H1 (cell line): ENCODE data around the gene MFSD2A. TPM values are rescaled to one million over a fixed set of nuclear protein-coding genes. Genes with fewer than 3 reads are reported as not detected.

Experiments
- CTCF ChIA-PET: fragments of 300-600 bp; sonication (Branson Sonifier 250); formaldehyde crosslinking; loops from one replicate; lab custom pipeline; 2021; ENCODE audit not compliant: partially characterized antibody; lab: Charles Lee
- POLR2A ChIA-PET: fragments of 300-600 bp; sonication (Branson Sonifier 250); formaldehyde crosslinking; loops from one replicate; lab custom pipeline; 2021; ENCODE audit warnings: inconsistent platforms; ENCODE audit not compliant: partially characterized antibody; lab: Charles Lee
- DNase-seq, 2 experiments: peaks; one replicate each; pipeline versions ENCODE4 v3.0.0 to v3.0.0-alpha.2; 2010 to 2022; ENCODE audit warnings: low spot score in 2 of 2, low read depth in 1 of 2, mixed read lengths in 1 of 2
- FAIRE-seq: peaks from 2 replicates; lab custom pipeline; 2011; peaks lifted over from hg19 to GRCh38; lab: Jason Lieb, UNC
- H2AFZ ChIP-seq: 2 replicates; pipeline ENCODE4 v1.8.1; 2012; ENCODE audit warnings: low read length, inconsistent platforms
- H2AK5ac ChIP-seq: 2 replicates; pipeline ENCODE4 v1.6.1; 2013; ENCODE audit warnings: low read depth, low read length
- H2BK120ac ChIP-seq: replicated peaks from 2 replicates; pipeline ENCODE3; 2013; ENCODE audit warnings: low read depth, low read length, inconsistent platforms
- H2BK12ac ChIP-seq: 2 replicates; pipeline ENCODE4 v1.6.1; 2013; ENCODE audit warnings: low read depth, low read length
- H2BK15ac ChIP-seq: 2 replicates; pipeline ENCODE4 v1.6.1; 2013; ENCODE audit warnings: low read length
- H2BK20ac ChIP-seq: 2 replicates; pipeline ENCODE4 v1.6.1; 2013; ENCODE audit warnings: low read length
- H2BK5ac ChIP-seq: 2 replicates; pipeline ENCODE4 v1.6.1; 2013; ENCODE audit warnings: low read depth, low read length
- H3K14ac ChIP-seq: 2 replicates; pipeline ENCODE4 v1.6.1; 2013; ENCODE audit warnings: inconsistent platforms; ENCODE audit not compliant: insufficient read length
- H3K18ac ChIP-seq: 2 replicates; pipeline ENCODE4 v1.6.1; 2013; ENCODE audit warnings: low read length; ENCODE audit errors: extremely low read depth
- H3K23ac ChIP-seq: 2 replicates; pipeline ENCODE4 v1.6.1; 2013; ENCODE audit warnings: inconsistent platforms; ENCODE audit not compliant: insufficient read length
- H3K23me2 ChIP-seq: 2 replicates; pipeline ENCODE4 v1.6.1; 2013; ENCODE audit warnings: low read depth, low read length
- H3K27ac ChIP-seq: 2 replicates; pipeline ENCODE4 v1.6.1; 2011; ENCODE audit warnings: low read depth, low read length, inconsistent platforms
- H3K27me3 ChIP-seq, 4 experiments: replicated peaks in 1 of 4; 1 replicate in 1 of 4; 2 replicates in 3 of 4; pipeline versions ENCODE4 v1.6.1 to v1.8.1; 2011 to 2013; ENCODE audit warnings: low read length in 3 of 4, mild to moderate bottlenecking in 3 of 4, inconsistent platforms in 2 of 4, mixed read lengths in 2 of 4, moderate library complexity in 1 of 4; ENCODE audit not compliant: control insufficient read depth in 3 of 4, insufficient read depth in 3 of 4; ENCODE audit errors: extremely low read depth in 1 of 4
- H3K36me3 ChIP-seq, 4 experiments: 2 replicates each; pipeline versions ENCODE4 v1.6.1 to v1.8.1; 2011 to 2013; ENCODE audit warnings: mild to moderate bottlenecking in 4 of 4, low read length in 3 of 4, moderate library complexity in 2 of 4, control low read depth in 1 of 4, inconsistent platforms in 1 of 4; ENCODE audit not compliant: insufficient read depth in 4 of 4, control insufficient read depth in 2 of 4
- H3K4ac ChIP-seq: replicated peaks from 2 replicates; pipeline ENCODE3; 2013; ENCODE audit warnings: low read length, low read depth, mixed read lengths, inconsistent platforms; ENCODE audit not compliant: insufficient read length
- H3K4me1 ChIP-seq, 4 experiments: replicated peaks in 1 of 4; 1 replicate in 1 of 4; 2 replicates in 3 of 4; pipeline versions ENCODE4 v1.6.1 to v1.8.1; 2011 to 2013; ENCODE audit warnings: low read length in 3 of 4, inconsistent platforms in 2 of 4, mixed read lengths in 1 of 4; ENCODE audit not compliant: insufficient read depth in 4 of 4, control insufficient read depth in 3 of 4
- H3K4me2 ChIP-seq, 2 experiments: 2 replicates each; pipeline versions ENCODE4 v1.6.1 to v1.8.1; 2011 to 2013; ENCODE audit warnings: low read depth in 2 of 2, low read length in 2 of 2, control low read depth in 1 of 2, inconsistent platforms in 1 of 2, mild to moderate bottlenecking in 1 of 2; ENCODE audit not compliant: insufficient read depth in 1 of 2
- H3K4me3 ChIP-seq, 4 experiments: fragments of 200-600, 300-600 bp in 1 of 4; sonication (generic), shearing (Covaris generic), sonication (Bioruptor Twin) in 1 of 4; 2 replicates each; pipeline versions ENCODE4 v1.5.1 to v1.8.1; 2011 to 2016; ENCODE audit warnings: low read length in 4 of 4, low read depth in 3 of 4, control low read depth in 2 of 4, inconsistent platforms in 2 of 4, mild to moderate bottlenecking in 2 of 4, mixed read lengths in 1 of 4, moderate library complexity in 1 of 4; ENCODE audit not compliant: insufficient read depth in 2 of 4; ENCODE audit errors: extremely low read depth in 1 of 4
- H3K56ac ChIP-seq: replicated peaks from 2 replicates; pipeline ENCODE3; 2013; ENCODE audit warnings: low read depth, mild to moderate bottlenecking, mixed read lengths, low read length, inconsistent platforms; ENCODE audit not compliant: insufficient read length
- H3K79me1 ChIP-seq: 2 replicates; pipeline ENCODE4 v1.6.1; 2013; ENCODE audit warnings: low read depth, low read length, control low read depth
- H3K79me2 ChIP-seq, 2 experiments: 2 replicates each; pipeline versions ENCODE4 v1.6.1 to v1.8.1; 2012 to 2013; ENCODE audit warnings: low read length in 2 of 2, mild to moderate bottlenecking in 2 of 2, inconsistent platforms in 1 of 2; ENCODE audit not compliant: insufficient read depth in 2 of 2, control insufficient read depth in 1 of 2
- H3K9ac ChIP-seq, 4 experiments: replicated peaks in 1 of 4; 1 replicate in 1 of 4; 2 replicates in 3 of 4; pipeline versions ENCODE4 v1.6.1 to v1.8.1; 2011 to 2013; ENCODE audit warnings: low read depth in 3 of 4, low read length in 3 of 4, control low read depth in 2 of 4, mild to moderate bottlenecking in 2 of 4, moderate library complexity in 2 of 4, inconsistent platforms in 1 of 4; ENCODE audit errors: extremely low read depth in 1 of 4
- H3K9me3 ChIP-seq, 2 experiments: 2 replicates each; pipeline versions ENCODE4 v1.6.1 to v1.8.1; 2012 to 2013; ENCODE audit warnings: mild to moderate bottlenecking in 2 of 2, moderate library complexity in 2 of 2, control low read depth in 1 of 2, inconsistent platforms in 1 of 2, low read depth in 1 of 2, low read length in 1 of 2, mixed read lengths in 1 of 2; ENCODE audit not compliant: insufficient read depth in 2 of 2
- H4K20me1 ChIP-seq, 2 experiments: replicated peaks in 1 of 2; 2 replicates each; pipeline versions ENCODE3 to v1.8.1; 2011 to 2013; ENCODE audit warnings: inconsistent platforms in 2 of 2, low read length in 2 of 2, mild to moderate bottlenecking in 1 of 2; ENCODE audit not compliant: insufficient read depth in 2 of 2, control insufficient read depth in 1 of 2
- H4K5ac ChIP-seq: 2 replicates; pipeline ENCODE4 v1.6.1; 2013; ENCODE audit warnings: low read length, low read depth, mixed read lengths, inconsistent platforms; ENCODE audit not compliant: insufficient read length
- H4K8ac ChIP-seq: 2 replicates; pipeline ENCODE4 v1.8.0; 2013; ENCODE audit warnings: mild to moderate bottlenecking, moderate library complexity, low read length, inconsistent platforms; ENCODE audit not compliant: insufficient read depth; ENCODE audit errors: extremely low read depth
- H4K91ac ChIP-seq: replicated peaks from 2 replicates; pipeline ENCODE3; 2013; ENCODE audit warnings: low read length, mixed read lengths, inconsistent platforms; ENCODE audit not compliant: insufficient read length
- CBX8 ChIP-seq: fragments of 300-800, 300-1000 bp; sonication (generic); IDR thresholded peaks from 2 replicates; pipeline ENCODE4 v1.7.1; 2016; ENCODE audit warnings: low read depth, low read length, borderline replicate concordance
- E2F6 ChIP-seq: IDR thresholded peaks from 2 replicates; pipeline ENCODE4 v1.6.1; 2012; ENCODE audit warnings: inconsistent platforms
- EZH2 ChIP-seq: fragments of 200-600 bp; sonication (generic); IDR thresholded peaks from 2 replicates; pipeline ENCODE4 v1.7.1; 2012; ENCODE audit warnings: low read depth, mild to moderate bottlenecking, moderate library complexity, low read length, inconsistent platforms; ENCODE audit not compliant: severe bottlenecking
- KDM1A ChIP-seq: fragments of 200-600, 300-600 bp; sonication (generic); IDR thresholded peaks from 2 replicates; pipeline ENCODE4 v1.7.1; 2016; ENCODE audit warnings: mild to moderate bottlenecking, low read length, borderline replicate concordance
- SAP30 ChIP-seq: fragments of 300-600 bp; sonication (generic); IDR thresholded peaks from 2 replicates; pipeline ENCODE4 v1.7.1; 2012; ENCODE audit warnings: low read length, moderate library complexity, mild to moderate bottlenecking, inconsistent platforms; ENCODE audit not compliant: insufficient read depth, insufficient replicate concordance
- SIN3A ChIP-seq, 2 experiments: IDR thresholded peaks in 1 of 2; conservative IDR thresholded peaks in 1 of 2; 2 replicates each; pipeline ENCODE4 v1.6.1; 2011 to 2012; ENCODE audit warnings: low read length in 2 of 2, improper control_type of control experiment in 1 of 2, low read depth in 1 of 2, mild to moderate bottlenecking in 1 of 2
- SUZ12 ChIP-seq: fragments of 200-600 bp; sonication (generic); IDR thresholded peaks from 2 replicates; pipeline ENCODE4 v1.6.1; 2012; ENCODE audit warnings: mild to moderate bottlenecking, inconsistent platforms, low read length, moderate library complexity, mixed read lengths
- TAF1 ChIP-seq: IDR thresholded peaks from 2 replicates; pipeline ENCODE4 v1.6.1; 2011; ENCODE audit warnings: mild to moderate bottlenecking, low read depth, low read length
- WGBS, 2 experiments: shearing (Covaris generic) in 1 of 2; methylation state at CpG; one replicate each; pipeline versions ENCODE4 v1.1.6 to v1.1.7; 2013 to 2015; ENCODE audit warnings: low lambda C conversion rate in 2 of 2, mixed read lengths in 2 of 2, inconsistent platforms in 1 of 2, low coverage in 1 of 2, missing lambda C conversion rate in 1 of 2; ENCODE audit not compliant: insufficient replicate concordance in 2 of 2, insufficient coverage in 1 of 2, insufficient read length in 1 of 2; ENCODE audit errors: extremely low coverage in 1 of 2, missing lambda C conversion rate in 1 of 2; 5-methylcytosine and 5-hydroxymethylcytosine counted together
- polyA plus RNA-seq, 7 experiments: library from polyadenylated mRNA; depleted of rRNA in 3 of 7; stranded (reverse) in 5 of 7; unstranded in 2 of 7; fragments of >200 nt in 5 of 7; fragments of 200-250 nt in 2 of 7; gene quantifications; 1 replicate in 5 of 7; 2 replicates in 1 of 7; 4 replicates in 1 of 7; pipeline versions ENCODE4 v1.2.1 to v1.2.3, GENCODE V29; 2011 to 2013; ENCODE audit warnings: missing spikeins in 2 of 7, mixed read lengths in 2 of 7
- total RNA-seq: library from RNA; stranded (reverse); fragmentation: NEBNext Ultra II Directional; extraction: Animal tissue kit (Norgen Biotek cat#: 25700); gene quantifications from 2 replicates; pipeline ENCODE4 v1.2.1, GENCODE V29; 2021

The MFSD2A gene
- total and polyA plus RNA-seq, 2 of the 8 experiments (the other 6 are each of a cell fraction or from before 2014, with no cell fraction given): 18.3 to 25.9 TPM

GRCh38 chr1:39955547-39956539 is 898 bp downstream of the MFSD2A start:
- no peak overlapping the region for H4K91ac ChIP-seq
- H3K4me2 ChIP-seq: peak overlapping the region; percentile 81 to 82
- peak overlapping the region in 3 of 4 experiments; percentile 23 to 34 (median 32); a peak in 5 of 7 replicates for H3K9ac ChIP-seq
- H4K5ac ChIP-seq: no peak overlapping the region
- no peak overlapping the region; the same call in 1 of the 2 replicates for H4K8ac ChIP-seq
- FAIRE-seq: no peak
- peak overlapping the region; percentile 51; the same call in 1 of the 2 replicates for H3K18ac ChIP-seq
- ChIA-PET CTCF (interaction anchor here (0.7 to 7.2 kb wide), 10 partner anchors 10 to 156 kb away, joined by 3 to 77 read pairs (median 4); partner anchors contain the start of gene MYCL), POLR2A (interaction anchor here (0.7 to 5.5 kb wide), 25 partner anchors 7 to 736 kb away, joined by 3 to 29 read pairs (median 4); partner anchors contain the start of genes CAP1, MYCL and NFYC)
- no peak overlapping the region for H2BK15ac ChIP-seq
- H2AFZ ChIP-seq: no peak overlapping the region
- WGBS, 2 experiments: 22% methylated on average over 33 of the region's 36 CpGs; no CpG with 5 or more reads in 1 of the 2 experiments
- peaks cover 0 to 9% (median 7%) of the 10 kb centered on the region in 4 experiments; a peak in 6 of 7 replicates for H3K4me1 ChIP-seq
- peaks cover 0 to 15% of the 10 kb centered on the region in 2 experiments; a peak in 2 of 4 replicates for H3K79me2 ChIP-seq
- no peak overlapping the region for H2BK20ac ChIP-seq
- peaks cover 0 to 8% of the 10 kb centered on the region in 2 experiments for H4K20me1 ChIP-seq
- no peak overlapping the region for H2BK5ac ChIP-seq
- peaks cover 15% of the 10 kb centered on the region; the same call in 1 of the 2 replicates for H3K23me2 ChIP-seq
- no peak overlapping the region for H3K56ac ChIP-seq
- H3K27me3 ChIP-seq: peaks cover 0 to 16% (median 12%) of the 10 kb centered on the region in 4 experiments; a peak in 5 of 7 replicates
- no peak overlapping the region for H3K27ac ChIP-seq
- no peak overlapping the region for H2AK5ac ChIP-seq
- H3K4ac ChIP-seq: no peak overlapping the region
- H2BK120ac ChIP-seq: no peak overlapping the region
- H3K79me1 ChIP-seq: no peaks in the 10 kb centered on the region; the same call in 1 of the 2 replicates
- no peak overlapping the region for H2BK12ac ChIP-seq
- peak in 1 of 2 experiments; percentile 61 for DNase-seq
- H3K9me3 ChIP-seq: no peaks in the 10 kb centered on the region
- H3K23ac ChIP-seq: no peak overlapping the region
- H3K36me3 ChIP-seq: peaks cover 4 to 18% (median 10%) of the 10 kb centered on the region in 4 experiments; a peak in 5 of 8 replicates
- peak overlapping the region; percentile 50 to 78 (median 69) for H3K4me3 ChIP-seq
- H3K14ac ChIP-seq: no peak overlapping the region
- TF ChIP-seq SAP30: no peak
- peak; percentile 61 for TF ChIP-seq E2F6
- TF ChIP-seq SIN3A (conservative IDR thresholded peaks at IDR 0.05 in 1 of 2, IDR thresholded peaks at IDR 0.05 in 1 of 2; ENCODE audit: low read depth in 1 of 2, low read length in 2 of 2): no peak
- TF ChIP-seq SUZ12: peak; percentile 35; the same call in 1 of the 2 replicates
- no peak for TF ChIP-seq EZH2
- TF ChIP-seq CBX8: no peak
- TF ChIP-seq TAF1: no peak
- TF ChIP-seq KDM1A: no peak
